Measurements from ENCODE around the gene MFSD11.
A peak's percentile ranks its signal among the peaks of the same experiment; 100 is the strongest.
"Not testable (repeated sequence)": the region's sequence is repeated elsewhere in the genome, so short reads cannot be mapped to it uniquely, and the experiment has no call there.

Gene MFSD11

DNA sequence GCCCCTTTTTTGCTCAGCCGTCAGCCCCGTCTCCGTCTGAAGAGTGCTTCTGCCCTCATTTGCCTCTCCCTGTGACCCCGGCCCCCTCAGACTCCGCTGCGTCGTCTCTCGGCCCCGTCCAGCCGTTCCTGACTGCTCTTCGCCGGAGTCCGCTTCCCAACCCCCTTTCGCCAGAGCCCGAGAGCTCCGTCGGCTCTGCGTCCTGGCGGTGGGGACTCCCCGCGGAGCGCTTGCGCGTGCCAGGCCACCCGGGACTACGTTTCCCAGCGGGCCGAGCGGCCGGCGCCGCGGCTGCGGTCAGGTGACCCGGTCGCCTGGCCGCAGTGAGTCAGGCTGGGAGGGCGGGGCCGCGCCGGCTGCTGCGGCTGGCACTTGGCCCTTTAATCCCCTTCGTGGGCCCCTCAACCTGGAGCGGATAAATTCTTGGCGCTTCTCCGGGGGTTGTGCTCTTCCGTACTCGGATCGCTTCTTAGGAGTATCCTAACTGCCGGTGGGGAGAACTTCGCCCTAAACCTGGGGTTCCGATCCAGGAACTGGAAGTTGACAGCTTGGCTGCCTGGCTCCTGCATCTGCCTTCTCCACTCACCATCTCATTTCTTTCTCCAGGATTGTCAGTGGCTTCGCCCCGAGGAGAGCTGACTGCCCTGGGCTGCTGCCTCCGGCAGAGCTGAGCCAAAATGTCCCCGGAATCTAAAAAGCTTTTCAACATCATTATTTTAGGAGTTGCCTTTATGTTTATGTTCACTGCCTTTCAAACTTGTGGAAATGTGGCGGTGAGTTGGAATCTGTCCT is at the start of gene MFSD11:
MFSD11 (plus strand) TSS at position 444 of the 792 bp plus-strand sequence; CDS start at position 678, 234 bp downstream.
- DNase-seq (ENCODE audit: low read depth) = peak; percentile 96

GRCh38 chr17:76688165-76688622 is 49.7 kb upstream of the MFSD11 start:
- DNase-seq (ENCODE audit: low read depth) = no peak

DNA sequence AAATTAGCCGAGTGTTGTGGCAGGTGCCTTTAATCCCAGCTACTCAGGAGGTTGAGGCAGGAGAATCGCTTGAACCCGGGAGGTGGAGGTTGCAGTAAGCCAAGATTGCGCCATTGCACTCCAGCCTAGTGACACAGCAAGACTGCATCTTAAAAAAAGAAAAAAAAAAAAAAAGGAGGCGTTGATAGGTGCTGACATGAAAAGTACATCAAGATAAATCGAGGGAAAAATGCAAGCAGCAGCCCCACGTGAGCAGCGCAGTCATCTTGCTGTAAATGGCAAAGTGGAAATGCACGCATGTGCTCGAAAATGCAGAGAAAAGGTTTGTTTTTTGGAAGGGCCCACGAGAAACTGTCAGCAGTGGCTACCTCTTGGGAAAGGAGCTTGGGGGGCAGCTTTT is 48.1 kb upstream of the MFSD11 start:
- peak; percentile 27 for DNase-seq (ENCODE audit: low read depth)

GRCh38 chr17:76690596-76691280 is 47.2 kb upstream of the MFSD11 start:
- no peak for DNase-seq (ENCODE audit: low read depth)

- DNase-seq (ENCODE audit: low read depth) = no peak
Measured at GRCh38 chr17:76691379-76692191, 46.3 kb upstream of the MFSD11 start.

DNA sequence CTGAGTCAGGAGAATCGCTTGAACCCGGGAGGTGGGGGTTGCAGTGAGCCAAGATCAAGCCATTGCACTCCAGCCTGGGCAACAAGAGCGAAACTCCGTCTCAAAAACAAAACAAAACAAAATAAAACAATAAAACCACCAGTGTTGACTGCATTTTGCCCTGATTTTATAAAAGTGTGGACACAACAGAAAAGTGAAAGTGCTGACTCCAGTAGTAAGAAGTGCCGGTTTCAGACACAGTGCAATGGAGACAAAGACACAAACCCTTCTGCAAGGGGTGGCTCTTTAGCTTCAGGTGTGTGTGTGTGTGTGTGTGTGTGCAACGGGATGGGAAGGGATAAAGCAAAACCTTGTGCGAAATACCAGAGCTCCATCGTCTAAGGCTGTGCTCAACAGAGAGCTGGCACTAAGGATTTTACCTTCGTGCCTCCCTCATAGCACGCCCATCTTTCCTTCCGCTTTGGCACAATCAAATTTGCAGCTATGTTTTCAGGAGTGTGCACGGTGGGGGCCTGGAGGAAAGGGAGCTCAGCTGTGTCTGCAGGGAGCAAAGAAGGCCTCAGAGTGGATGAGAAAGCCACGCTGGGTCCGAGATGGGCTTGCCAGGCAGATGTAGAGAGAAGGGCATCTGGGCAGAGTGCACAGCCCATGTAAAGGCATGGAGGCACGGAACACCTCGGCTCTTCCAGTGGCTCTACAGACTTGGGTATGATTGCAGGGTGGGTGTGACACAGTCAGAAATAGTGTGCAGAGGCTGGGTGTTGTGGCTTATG is 42.7 kb upstream of the MFSD11 start:
- no peak for DNase-seq (ENCODE audit: low read depth)

DNA sequence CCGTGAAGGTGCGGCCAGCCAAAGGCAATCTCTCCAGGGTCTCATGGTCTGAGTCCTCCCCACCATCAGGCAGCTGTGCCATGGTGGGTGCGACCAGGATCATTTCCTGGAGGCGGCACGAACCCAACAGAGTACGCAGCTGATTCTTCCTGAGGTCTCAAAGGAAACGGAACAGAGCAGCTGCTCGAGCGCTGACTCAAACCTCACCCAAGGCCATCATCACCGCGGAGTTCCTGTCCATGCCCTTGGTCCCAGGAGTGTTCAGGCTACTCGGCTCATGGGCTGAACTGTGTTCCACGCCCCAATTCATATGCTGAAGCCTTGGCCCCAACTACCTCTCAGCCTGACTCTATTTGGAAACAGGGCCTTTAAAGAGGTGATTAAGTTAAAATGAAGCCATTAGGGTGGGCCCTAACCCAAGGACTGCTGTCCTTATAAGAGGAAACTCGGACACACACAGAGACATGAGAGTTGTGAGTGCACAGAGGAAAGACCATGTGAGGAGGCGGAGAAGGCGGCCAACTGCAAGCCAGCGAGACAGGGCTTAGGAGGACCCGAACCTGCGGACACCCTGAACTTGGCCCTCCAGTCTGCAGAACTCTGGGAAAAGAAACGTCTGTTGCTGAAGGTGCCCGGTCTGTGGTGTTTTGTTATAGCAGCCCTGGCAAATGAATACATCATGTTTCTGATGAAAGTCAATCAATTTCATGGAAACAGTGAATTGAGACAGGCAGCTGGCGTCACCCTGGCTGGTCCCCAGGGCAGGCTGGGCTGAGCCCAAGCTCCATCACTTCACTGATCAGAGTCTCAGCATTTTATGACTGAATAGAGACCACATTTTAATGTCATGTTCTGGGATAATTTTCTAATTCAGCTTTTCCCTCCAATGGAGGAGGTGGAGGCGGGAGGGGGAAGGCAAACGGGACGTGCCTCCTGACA is 40.9 kb upstream of the MFSD11 start:
- DNase-seq (ENCODE audit: low read depth) = peak; percentile 89

GRCh38 chr17:76697702-76698465 is 40.0 kb upstream of the MFSD11 start:
- peak; percentile 63 for DNase-seq (ENCODE audit: low read depth)

- not testable (repeated sequence) for DNase-seq (ENCODE audit: low read depth)
Measured at GRCh38 chr17:76698466-76698977, 39.4 kb upstream of the MFSD11 start.

GRCh38 chr17:76700270-76700616 is 37.7 kb upstream of the MFSD11 start:
- DNase-seq (ENCODE audit: low read depth) = no peak

DNA sequence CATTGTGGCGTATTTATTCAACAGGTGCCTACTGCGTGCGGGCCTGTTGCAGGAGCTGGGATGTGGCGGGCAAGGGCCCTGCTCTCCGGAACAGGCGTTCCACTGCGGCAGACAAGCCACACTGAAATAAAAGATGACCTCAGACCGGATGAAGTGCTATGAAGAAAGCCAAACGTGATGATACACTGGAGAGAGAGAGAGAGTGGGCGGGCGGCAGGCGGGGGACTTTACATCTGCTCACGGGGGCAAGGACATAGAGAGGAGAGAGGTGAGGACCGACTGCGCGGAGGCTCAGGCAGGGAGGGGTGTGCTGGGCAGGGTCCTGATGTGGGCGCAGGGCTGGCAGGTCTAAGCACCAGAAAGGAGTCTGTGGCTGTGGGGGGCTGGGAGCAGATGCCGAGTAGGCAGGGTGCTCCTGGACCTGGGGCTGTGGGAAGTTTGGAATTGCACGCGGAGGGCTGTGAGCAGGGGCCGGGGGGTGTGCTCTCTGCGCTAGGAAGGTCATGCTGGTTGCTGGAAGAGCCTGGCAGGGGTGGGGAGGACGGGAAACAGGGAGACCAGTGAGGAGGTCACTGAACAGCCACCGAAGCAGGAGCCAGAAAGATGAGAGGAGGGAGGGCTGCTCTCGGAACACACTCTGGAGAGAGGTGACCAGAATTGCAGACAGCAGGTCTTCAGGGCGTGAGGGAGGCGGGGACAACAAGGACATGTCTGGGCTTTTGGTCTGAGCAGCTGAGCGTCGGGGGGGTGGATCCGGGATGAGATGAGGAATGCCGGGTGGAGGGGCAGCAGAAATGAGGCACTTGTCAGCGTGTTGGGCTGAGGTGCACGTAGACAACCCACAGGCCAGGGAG is 37.1 kb upstream of the MFSD11 start:
- peak; percentile 92 for DNase-seq (ENCODE audit: low read depth)

DNA sequence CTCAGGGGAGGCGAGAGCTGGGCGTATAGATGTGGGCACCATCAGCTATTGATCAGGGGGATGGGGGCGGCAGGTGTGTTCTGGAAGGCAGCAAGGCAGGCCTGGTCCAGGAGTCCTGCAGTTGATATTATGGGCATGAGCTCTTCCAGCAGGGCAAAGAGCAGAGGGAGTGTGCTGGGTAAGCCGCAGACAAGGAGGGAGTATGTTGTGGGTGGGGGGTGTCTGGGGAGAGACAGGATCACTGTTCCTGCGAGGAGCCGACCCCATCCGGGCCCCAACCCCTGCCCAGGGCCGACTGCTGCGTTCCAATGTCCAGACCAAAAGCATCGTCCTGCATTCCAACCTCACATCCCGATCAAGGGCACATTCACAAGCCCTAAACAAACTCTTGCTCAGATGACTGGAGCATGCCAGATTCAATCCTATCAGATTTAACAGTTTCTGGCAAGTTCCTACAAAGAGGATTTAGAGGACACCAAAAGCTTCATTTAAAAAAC is 36.4 kb upstream of the MFSD11 start:
- DNase-seq (ENCODE audit: low read depth) = no peak

DNA sequence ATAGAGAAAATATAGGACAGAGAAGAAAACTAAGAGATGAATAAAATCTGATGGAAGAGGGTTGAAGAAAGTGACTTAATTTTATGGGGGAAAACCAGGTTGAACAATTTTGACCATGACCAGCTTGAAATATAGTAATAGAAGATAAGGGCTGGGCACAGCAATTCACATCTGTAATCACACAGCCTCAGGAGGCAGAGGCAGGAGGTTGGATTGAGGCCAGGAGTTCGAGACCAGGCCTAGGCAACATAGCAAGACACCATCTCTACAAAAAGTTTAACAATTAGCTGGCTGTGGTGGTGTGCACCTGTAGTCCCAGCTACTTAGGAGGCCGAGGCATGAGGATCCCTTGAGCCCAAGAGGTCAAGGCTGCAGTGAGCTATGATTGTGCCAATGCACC is 35.8 kb upstream of the MFSD11 start:
- no peak for DNase-seq (ENCODE audit: low read depth)

- no peak for DNase-seq (ENCODE audit: low read depth)
Measured at GRCh38 chr17:76702941-76703637, 34.8 kb upstream of the MFSD11 start.

GRCh38 chr17:76704805-76705204 is 33.1 kb upstream of the MFSD11 start:
- no peak for DNase-seq (ENCODE audit: low read depth)

DNA sequence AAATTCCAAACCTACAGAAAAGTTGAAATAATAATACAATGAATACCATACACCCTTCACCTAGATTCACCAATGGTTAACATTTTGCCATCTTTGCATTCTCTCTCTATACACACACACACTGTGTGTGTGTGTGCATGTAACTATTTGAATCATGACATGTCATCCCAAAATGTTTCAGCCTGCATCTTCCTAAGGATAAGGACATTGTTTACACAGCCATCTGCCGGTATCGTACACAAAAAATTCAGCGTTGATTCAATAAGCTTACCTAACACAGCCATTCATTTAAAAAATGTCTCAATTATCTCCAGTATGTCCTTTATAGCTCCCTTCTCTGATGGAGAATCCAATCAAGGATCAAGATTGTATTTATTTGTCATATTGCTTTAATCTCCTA is 31.1 kb upstream of the MFSD11 start:
- DNase-seq (ENCODE audit: low read depth) = no peak

GRCh38 chr17:76707985-76708807 is 29.7 kb upstream of the MFSD11 start:
- no peak for DNase-seq (ENCODE audit: low read depth)

All from iris pigment epithelial cell (primary cell).